T1000 (cell line): ENCODE measurements around the gene TFCP2L1.
"Not testable (repeated sequence)": the region's sequence is repeated elsewhere in the genome, so short reads cannot be mapped to it uniquely, and the experiment has no call there.

ENCODE experiments used
- DNase-seq: peaks from one replicate; lab custom pipeline; 2025; ENCODE audit warnings: mixed read lengths; lab: John Stamatoyannopoulos, UW

TFCP2L1 gene

GRCh38 chr2:121295911-121296650 lies 11.1 kb upstream of the TFCP2L1 start:
- no peak for DNase-seq

GRCh38 chr2:121294881-121295840 lies 10.2 kb upstream of the TFCP2L1 start:
- no peak for DNase-seq

DNA sequence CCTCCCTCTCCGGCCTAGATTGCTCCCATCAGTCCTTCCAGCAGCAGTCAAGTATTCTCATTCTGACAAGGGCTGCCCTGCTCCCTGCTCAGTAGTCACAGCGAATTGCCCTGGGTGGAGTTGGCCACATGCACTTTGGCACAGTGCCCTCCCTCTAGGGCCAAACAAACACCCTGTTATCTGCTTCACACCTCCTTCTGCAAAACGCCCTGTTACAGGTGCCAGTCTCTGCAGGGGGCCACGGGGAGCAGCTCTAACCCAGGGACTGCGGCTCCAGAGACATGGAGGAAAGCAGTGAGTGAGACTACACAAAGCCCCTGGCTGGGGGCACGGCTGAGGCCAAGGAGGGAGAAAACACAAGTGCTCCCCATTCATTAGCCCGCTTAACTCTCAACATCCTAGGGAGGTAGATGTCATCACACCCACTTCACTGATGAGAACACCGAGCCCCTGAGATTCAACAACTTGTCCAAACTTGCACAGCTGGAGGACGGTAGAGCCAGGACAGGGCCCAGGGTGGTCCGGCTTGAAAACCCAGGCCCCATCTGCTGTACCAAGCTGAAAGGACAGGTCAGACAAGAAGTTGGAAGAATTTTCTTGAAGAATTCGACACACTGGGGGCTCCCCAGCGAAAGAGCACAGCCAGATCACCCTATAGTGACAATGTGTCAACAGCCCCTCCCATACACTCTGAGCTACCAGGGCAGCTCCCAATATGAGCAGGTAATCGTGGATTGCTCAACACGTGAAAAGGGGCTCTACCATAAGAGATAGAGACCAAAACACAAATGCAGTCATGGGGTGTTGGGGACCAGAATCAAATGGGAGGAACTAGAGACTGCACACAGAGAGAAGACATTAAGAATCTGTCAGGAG lies 8.7 kb upstream of the TFCP2L1 start:
- DNase-seq, result no peak

DNA sequence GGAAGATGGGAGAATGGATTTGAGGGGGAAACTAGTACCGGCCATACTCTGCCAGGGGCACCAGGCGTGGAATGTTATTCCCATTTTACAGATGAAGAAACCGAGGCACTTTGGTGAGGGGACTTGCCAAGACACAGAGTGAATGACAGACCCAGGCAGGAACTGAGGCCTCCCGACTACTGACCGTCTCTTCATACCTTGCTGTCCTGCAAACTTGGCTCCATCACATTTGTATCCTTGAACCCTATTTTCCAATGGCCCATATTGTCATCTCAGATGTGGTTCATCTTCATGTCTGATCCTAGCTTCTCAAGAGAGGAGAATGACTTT lies 6.2 kb upstream of the TFCP2L1 start:
- no peak for DNase-seq

- no peak for DNase-seq
Measured at GRCh38 chr2:121289271-121289670, 4.3 kb upstream of the TFCP2L1 start.

DNA sequence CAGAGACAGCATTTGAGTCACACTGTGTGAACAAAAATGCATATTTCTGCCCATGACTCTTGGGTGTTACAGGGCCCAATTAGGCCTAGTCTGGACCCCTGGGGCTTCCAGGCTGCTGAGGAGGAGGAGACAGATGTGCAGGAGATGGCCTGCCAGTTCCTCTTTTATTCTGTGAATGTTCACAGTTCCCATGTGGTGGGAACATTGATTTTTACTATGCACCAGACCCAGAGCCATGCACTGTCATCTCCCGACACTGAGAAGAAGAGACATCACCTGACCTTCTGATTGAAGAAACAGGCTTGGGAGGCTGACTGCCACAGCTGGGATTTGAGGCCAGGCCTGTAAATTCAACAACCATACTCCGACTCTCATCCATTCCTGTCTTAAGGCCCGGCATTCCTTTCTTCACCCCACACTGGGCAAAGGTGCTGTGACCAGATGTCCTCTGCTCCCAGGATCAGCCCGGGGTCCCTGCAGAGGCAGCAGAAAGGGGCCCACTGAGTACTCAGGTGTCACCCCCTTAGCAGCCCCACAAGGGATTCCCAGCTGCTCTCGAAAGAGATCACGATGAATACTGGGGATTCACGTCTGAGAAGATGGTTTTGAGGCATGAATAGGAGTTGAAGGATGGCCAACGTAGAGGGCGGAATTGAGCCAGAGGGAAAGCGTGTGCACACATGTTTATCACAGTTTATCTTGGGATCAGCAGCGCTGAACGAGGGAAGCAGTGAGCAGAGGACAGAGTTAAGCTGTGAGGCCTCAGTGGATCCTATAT lies 3.6 kb upstream of the TFCP2L1 start:
- DNase-seq, result no peak

- no peak for DNase-seq
Measured at GRCh38 chr2:121287956-121288355, 3.0 kb upstream of the TFCP2L1 start.

- no peak for DNase-seq
Measured at GRCh38 chr2:121287146-121287798, 2.3 kb upstream of the TFCP2L1 start.

DNA sequence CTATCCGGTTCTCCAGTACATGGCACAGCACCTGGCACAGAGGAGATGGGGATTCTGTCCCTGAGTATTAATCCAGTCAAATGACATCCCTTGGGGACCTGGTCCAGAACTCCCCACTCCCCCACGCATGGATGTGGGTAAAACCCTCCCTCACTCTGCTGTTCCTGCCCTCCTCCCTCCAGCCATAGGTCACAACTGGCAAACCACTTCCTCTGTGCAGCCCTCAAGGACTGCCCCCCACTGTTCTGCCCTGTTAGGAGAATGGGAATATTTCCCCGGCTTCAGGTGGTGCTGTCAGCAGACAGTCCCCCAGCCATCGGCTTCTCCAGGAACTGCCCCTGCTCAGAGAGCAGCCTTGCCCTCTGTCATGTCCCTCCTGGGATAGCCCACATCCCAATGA lies 1.5 kb upstream of the TFCP2L1 start:
- DNase-seq, result no peak

DNA sequence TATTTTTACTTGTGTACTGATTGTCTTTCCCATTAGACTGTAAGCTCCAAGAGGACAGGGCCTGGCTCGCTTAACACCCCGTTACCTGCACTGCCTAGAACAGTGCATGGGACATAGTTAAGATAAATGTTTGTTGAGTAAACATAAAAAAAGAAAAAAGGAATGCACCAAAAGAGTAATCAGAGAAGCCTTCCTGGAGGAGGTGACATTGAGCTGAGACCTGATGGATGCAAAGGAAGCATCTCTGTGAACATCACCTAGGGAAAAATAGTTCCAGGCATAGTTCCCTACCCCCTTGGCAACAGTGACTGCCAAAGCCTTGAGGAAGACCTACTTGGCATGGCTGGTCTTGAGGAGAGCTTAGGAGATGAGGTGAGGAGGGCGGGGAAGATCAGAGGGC lies 924 bp upstream of the TFCP2L1 start:
- DNase-seq, result no peak

GRCh38 chr2:121283670-121284462 lies 1.1 kb downstream of the TFCP2L1 start:
- DNase-seq, result no peak

- no peak for DNase-seq
Measured at GRCh38 chr2:121282800-121283385, 2.1 kb downstream of the TFCP2L1 start.

DNA sequence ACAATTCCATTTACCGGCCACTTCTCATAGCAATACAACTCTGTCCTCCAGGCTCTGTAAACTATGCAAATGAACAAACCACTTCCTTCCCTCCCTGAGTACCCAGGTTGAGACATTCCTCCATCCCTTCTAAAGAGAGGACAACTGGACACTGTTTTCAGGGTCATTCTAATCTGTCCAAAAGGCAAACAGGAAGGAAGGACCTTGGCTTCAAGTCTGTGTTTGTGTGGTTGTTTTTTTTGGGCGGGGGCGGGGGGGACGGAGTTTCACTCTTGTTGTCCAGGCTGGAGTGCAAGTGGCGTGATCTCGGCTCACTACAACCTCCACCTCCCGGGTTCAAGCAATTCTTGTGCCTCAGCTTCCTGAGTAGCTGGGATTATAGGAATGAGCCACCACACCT lies 3.3 kb downstream of the TFCP2L1 start:
- no peak for DNase-seq

DNA sequence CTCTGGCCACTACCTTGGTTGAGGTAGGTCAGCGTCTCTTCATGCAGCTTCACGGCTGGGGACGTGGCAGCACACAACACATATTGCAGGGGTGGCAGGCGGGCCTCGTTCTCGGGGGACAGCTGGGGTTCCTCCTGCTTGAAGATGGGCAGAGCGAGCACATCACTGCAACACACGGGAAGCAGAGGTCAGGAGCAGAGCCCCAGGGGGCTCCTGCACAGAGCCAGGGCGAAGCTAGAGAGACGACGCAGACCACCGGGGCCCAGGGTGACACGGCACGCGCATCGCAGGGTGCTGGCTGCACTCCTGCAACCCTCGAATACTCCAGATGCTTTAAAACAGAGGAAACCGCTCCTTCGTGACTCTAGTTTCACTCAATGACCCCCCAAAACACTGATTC lies 3.9 kb downstream of the TFCP2L1 start:
- DNase-seq, result no peak

GRCh38 chr2:121279476-121280220 lies 5.4 kb downstream of the TFCP2L1 start:
- DNase-seq, result no peak

DNA sequence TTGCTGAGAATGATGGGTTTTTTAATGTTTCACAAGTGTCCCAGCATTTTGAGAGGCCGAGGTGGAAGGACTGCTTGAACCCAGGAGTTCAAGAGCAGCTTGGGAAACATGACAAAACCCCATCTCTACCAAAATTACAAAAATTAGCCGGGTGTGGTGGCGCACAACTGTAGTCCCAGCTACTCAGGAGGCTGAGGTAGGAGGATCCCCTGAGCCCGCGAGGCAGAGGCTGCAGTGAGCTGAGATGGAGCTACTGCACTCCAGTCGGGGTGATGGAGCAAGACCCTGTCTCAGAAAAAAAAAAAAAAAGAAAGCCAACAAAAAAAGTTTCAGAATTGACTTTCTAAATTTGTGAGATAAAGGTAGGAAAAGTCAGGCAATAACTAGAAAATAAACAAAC lies 8.7 kb downstream of the TFCP2L1 start:
- no peak for DNase-seq

GRCh38 chr2:121273116-121273515 lies 11.9 kb downstream of the TFCP2L1 start:
- DNase-seq, result no peak

DNA sequence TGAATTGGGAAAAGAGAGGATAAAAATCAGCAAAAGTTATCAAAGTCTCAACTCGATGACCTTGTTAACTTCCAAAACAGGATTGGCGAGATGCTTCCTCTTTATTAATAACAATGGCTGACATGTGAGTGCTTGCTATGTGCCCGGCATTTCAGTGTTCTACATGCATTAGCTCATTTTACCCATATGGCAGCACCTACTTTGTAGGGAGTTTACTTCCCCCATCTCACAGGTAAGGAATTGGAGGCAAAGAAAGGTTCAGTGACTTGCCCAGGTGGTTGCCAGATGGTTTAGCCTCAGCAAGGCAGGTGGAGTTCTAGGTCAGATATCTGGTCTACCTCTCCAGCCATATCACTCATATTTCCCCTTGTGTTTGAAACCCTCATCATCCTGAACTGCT lies 12.4 kb downstream of the TFCP2L1 start:
- no peak for DNase-seq

DNA sequence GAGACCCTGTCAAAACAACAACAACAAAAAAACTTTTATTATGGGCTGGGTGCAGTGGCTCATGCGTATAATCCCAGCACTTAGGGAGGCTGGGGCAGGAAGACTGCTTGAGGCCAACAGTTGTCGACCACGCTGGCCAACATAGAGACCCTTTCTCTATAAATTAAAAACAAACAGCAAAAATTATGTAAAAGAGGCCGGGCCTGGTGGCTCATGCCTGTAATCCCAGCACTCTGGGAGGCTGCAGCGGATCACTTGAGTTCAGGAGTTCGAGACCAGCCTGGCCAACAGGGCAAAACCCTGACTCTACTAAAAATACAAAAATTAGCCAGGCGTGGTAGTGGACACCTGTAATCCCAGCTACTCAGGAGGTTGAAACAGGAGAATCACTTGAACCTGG lies 15.6 kb downstream of the TFCP2L1 start:
- not testable (repeated sequence) for DNase-seq
